Measurements from ENCODE around the gene PLEKHA1.

DNA sequence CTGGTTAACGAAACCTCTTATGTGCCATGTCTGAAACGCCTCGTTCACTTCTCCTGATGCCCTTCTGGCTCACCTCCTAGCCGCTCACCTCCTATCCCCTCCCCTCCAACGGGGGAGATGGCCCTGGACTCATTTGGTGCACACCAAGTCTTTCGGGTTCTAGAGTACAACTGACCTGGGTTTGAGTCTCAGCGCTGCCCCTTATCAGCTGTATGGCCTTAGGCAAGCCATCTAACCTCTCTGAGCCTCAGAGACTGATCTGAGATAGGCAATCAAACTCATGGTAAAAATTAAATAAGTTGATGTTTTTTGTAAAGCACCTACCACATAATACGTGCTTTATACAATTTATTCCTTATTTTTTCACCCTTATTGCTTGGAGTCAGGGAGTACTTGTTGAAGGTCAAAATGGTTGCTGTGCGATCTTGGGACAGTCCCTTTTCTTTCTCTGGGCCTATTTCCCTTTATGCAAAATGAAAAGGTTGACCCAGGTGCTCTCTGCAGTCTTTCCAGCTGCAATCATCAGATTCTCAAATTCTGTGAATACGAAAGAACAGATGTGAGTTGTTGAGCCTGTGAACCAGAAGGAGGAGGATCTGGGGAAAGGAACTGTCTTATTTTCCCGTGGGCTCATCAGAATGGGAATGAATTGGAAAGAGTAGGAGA lies 31.2 kb upstream of the PLEKHA1 start:
- TF ChIP-seq TARDBP (CRISPR knock-in tag; IDR thresholded peaks at IDR 0.05) (no peak), SOX5 (CRISPR knock-in tag; IDR thresholded peaks at IDR 0.05; ENCODE audit: borderline replicate concordance) (no peak), GABPB1 (CRISPR knock-in tag; IDR thresholded peaks at IDR 0.05) (no peak), ZSCAN20 (CRISPR knock-in tag; IDR thresholded peaks at IDR 0.05; ENCODE audit: borderline replicate concordance) (no peak)
- TF ChIP-seq, protein P1, sequence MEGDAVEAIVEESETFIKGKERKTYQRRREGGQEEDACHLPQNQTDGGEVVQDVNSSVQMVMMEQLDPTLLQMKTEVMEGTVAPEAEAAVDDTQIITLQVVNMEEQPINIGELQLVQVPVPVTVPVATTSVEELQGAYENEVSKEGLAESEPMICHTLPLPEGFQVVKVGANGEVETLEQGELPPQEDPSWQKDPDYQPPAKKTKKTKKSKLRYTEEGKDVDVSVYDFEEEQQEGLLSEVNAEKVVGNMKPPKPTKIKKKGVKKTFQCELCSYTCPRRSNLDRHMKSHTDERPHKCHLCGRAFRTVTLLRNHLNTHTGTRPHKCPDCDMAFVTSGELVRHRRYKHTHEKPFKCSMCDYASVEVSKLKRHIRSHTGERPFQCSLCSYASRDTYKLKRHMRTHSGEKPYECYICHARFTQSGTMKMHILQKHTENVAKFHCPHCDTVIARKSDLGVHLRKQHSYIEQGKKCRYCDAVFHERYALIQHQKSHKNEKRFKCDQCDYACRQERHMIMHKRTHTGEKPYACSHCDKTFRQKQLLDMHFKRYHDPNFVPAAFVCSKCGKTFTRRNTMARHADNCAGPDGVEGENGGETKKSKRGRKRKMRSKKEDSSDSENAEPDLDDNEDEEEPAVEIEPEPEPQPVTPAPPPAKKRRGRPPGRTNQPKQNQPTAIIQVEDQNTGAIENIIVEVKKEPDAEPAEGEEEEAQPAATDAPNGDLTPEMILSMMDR (CRISPR knock-in tag; IDR thresholded peaks at IDR 0.05), result no peak
